ENCODE results near the gene PTPN14. TPM values are rescaled to one million over a fixed set of nuclear protein-coding genes. Genes with fewer than 3 reads are reported as not detected.

Gene PTPN14
- total RNA-seq, 1 experiment from 2014 or later, result 42.8 TPM

DNA sequence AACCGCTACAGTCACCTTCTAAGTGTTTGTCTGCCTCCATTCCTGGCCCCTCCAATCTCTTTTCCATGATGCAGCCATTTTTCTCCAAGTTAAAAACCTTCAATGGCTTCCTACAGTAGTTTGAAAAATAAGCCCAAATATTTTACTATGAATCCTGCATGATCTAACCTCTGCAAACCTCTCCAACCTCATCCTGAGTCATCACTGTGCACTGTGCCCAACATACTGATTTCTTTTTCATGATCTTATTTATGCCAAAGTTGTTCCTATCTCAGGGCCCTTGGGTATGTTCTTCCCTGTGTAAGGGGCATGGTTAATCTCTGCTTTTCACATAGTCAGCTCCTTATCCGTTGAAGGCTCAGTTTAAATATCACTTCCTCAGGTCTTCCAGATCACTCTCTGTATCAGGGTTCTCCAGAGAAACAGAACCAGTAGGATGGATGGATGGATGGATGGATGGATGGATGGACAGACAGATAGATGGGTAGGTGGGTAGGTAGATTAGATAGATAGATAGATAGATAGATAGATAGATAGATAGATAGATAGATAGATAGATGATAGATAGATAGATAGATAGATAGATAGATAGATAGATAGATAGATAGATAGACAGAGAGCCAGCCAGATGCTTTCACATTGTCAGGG is 18.1 kb upstream of the PTPN14 start:
- peak; percentile 72 for DNase-seq (ENCODE audit: low spot score)

DNA sequence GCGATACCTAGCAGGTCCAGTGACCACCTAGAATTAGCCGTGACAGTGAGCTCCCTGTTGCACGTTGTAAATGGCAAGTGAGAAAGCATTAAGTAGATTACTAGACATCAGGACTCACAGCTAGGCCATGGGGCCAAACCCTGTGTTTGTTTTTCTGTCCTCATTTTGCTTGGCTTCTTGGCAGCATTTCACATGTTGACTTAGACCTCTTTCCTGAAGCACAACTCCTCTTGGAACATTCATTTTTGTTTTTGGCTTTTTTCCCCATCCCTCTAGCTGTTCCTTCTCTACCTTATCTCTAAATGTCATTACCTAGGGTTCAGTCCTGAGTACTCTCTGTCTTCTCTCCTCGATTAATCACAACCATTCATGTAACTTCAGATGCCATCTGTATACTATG is 16.9 kb upstream of the PTPN14 start:
- no peak for DNase-seq (ENCODE audit: low spot score)

DNA sequence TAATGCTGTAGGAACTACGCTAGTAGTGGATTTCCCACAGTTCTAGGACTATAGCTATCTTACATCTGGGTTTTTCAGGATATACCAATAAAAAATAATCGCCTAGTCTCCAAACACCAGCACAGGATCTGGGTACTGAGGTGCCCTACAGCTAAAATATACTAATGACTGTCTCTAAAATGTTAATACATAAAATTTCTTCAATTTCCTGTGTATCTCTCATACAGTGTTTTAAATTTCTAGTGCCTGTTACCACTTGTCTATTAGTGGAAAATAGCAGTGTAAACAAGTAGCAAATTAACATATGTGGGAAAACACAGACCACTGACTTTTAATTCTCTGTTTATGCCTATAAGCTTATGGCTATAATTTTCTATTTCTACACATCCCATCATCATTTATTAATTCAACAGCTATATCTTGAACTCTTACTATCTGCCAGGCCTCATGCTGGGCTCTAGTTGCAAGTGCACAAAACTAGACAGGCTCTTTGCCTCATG is 16.1 kb upstream of the PTPN14 start:
- DNase-seq (ENCODE audit: low spot score), result no peak

DNA sequence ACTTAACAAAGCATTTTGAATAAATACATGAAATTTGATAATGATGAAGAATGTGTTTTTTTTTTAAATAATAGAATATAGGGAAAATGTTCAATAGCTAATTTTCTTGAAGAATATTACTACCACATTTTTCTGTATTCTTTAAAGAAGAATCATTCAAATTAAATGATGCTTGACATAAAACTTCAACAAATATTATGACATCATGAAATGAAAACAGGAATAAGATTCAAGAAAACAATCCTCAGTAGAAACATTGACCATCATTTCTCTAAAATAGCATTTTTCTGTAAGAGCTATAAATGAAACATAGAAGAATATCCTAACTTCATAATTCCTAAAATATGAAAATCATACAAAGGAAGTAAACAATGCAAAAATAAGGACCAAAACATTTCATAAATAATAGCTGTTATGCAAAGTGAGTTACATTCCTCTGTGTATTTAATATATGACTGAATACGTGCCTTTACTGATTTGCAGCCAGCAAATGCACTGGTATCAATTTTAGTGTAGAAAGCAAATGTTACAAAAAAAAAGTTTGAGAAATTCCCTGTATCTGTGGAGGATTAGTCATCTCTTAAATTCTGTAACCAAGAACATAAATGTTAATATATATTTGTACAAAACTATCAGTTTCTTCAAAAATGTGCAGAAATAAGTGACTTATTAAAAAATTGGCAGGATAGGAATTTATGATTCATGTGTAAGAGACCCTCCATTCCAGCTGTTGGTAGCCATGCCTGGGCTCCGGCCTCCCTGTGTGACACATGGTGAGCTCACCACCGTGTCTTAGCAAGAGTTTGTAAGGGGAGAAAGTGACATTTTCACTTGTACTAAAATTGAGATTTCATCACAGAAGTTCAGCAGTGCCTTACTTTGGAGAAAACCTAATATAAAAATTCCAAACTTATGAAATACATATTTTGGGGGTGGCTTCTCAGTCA is 15.0 kb upstream of the PTPN14 start:
- DNase-seq (ENCODE audit: low spot score), result peak; percentile 54

DNA sequence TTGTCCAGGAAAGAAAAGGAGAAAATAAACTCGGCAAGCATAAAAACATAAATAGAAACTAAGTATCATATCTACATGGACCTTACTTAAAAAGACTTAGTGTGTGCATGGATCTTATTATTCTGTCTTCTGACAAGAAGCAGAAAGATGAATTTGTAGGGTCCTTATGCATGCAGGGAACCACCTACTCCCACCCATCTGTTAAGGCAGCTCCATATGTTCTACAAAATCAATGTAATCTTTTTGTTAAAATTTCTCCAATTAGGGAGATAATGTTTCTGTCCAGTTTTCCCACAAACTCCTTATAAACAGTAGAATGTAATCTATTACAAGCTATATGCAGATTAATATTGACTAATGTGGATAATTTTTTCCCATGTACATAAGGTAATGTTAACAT is 13.9 kb upstream of the PTPN14 start:
- DNase-seq (ENCODE audit: low spot score), result no peak

DNA sequence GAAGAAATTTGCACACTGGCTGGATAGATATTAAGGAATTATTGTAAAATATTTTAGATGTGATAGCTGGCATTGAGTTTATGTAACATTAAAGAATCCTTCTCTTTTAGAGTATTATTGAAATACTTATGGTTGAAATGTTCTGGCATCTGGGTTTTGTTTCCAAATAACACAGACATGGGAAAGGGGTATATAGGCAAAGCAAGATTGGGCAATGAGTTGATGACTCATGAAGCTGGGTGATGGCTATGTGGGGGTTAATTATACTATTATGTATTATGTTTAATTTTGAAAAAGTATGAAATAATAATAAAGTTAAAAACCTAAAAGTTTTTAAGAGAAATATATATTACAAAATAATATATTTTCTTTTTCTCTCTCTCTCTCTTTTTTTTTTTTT is 12.5 kb upstream of the PTPN14 start:
- no peak for DNase-seq (ENCODE audit: low spot score)

DNA sequence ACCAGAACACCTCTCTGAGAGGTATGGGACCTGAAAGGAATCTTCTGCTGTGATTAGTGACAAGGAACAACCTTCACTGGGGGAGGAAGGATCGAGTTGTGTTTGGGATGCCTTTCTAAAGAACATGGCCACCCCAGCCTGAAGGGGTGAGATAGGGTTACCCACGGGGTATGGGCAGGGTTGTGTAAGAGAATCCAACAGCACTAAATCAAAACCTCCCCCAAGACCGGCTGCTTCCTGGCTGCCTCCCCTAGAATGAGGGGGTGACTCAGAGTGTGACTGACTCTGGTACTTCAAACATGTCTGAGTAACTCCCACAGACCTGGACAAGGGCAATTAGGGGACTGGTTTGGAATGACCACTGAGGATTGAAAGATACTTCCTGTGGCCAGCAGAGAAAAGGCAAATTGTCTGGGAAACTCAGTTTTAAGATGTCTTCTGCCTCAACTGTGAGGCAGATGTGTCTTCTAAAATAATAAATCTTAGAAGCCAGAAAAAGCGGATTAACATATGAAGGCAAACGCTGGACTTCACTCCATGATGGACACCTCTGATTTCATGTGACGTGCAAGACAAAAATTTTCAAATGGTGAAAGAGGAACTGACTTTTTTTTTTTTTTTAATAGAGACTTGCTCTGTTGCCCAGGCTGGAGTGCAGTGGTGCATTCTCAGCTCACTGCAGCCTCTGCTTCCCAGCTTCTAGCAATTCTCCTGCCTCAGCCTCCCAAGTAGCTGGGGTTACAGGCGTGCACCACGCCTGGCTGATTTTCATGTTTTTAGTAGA is 6.7 kb upstream of the PTPN14 start:
- peak; percentile 98 for DNase-seq (ENCODE audit: low spot score)

DNA sequence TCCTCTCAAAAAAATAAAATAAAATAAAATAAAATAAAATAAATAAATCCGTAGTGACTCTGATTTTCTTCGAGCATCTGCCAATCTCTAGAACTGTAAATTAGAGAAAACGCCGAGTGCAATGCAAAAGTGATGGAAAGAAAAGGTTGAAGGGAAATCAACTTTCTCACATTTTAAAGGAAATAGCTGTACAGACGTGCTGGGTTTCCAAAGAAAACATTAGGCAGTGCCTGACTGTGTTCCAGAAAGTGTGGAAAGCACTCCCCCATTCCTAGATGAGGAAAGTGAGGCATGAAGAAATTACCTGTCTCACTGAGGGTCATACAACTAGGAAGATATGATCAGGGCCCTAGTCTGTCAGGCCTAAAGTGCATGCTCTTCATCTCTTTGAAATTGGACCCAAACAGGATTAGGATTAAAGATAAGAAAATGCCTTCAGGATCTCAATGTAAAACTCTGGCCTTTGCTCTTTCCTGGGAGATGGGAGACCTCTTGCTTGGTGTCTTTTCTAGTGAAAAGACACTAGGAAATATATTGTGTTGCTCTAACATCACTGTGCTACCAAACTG is 1.8 kb upstream of the PTPN14 start:
- no peak for DNase-seq (ENCODE audit: low spot score)

DNA sequence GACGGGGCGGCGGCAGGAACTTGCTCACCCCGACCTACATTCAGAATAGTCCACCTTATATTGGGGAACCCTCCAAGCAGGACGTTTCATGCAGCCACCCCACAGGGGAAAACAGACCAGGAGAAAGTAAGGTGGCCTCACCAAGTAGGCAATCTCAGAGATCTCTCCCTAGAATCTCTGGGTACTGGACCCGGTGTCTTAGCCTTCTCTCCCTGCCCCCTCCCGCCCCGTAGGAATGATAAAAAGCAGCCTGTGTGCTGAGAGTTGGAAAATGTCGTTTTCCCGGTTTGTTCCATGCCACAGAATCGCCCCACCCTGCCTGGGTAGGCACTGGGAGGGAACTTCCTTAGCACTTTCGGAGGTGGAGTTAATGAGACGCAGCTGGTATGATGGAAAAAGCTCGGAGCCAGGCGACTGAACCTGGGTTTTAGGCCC is 789 bp upstream of the PTPN14 start:
- peak; percentile 94 for DNase-seq (ENCODE audit: low spot score)

DNA sequence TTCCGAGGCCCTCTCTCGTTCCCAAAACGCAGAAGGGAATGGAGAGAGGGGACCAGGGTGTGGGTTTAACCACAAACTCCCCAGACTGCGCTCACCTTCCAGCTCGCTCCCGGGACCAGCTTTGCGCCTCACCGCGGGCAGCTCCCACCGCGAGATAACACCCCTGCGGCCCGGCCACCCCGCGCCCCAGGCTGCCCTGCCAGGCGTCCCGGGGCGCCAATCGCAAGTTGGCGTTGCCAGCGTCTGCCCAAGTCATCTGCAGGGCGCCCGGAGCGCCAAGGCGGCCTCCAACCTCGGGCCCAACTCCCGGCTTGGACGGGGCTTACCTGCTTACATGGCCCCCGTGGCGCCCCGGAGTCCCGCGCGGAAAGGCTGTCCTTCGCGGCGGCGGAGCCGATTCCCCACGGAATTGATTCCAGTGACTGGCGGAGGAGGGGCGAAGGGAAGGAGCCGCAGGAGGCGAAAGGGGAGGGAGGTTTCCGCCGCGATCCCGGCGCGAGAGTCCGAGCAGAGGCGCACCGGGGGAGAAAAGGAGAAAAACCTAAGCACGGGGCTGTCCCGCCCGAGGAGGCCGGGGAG is 456 bp downstream of the PTPN14 start:
- peak; percentile 28 for DNase-seq (ENCODE audit: low spot score)

DNA sequence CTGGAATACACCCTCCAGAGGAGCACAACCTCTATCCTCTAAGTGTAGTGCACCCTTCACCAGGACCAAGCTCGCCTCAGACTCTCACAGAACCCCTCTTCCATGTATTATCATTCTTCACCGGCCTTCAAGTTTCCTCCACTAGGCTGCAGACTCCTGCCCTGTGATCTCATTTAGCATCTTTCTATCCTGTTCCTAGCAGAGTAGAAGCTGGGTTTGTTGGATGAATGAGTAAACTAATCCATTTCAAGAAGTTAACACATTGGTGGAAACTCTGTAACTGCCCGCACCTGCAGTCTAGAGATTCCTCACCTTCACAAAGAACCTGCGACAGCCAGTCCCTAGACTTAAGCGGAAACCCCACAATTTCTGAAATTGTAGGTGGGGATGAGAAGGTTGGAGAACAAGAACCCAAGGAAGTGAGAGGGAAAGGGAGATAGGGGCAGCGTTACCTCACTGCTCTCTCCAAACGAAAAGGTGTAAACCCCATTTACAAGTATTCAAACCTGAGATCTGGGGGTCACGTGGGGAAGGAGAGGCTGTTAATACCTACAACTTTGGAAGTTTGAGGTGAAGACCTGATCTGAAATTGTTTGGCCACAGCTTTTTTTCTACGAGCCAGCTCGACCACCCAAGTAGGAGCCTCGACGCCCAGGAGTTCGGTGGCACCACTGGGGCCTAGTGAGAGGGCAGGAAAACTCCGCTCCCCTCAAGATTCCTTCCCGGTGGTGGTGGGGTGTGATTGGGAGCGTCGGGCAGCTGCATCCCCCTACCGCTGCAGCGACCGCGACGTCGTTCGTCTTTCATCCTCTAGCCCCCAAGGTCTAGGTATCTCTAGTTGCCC is 1.2 kb downstream of the PTPN14 start:
- peak; percentile 51 for DNase-seq (ENCODE audit: low spot score)

DNA sequence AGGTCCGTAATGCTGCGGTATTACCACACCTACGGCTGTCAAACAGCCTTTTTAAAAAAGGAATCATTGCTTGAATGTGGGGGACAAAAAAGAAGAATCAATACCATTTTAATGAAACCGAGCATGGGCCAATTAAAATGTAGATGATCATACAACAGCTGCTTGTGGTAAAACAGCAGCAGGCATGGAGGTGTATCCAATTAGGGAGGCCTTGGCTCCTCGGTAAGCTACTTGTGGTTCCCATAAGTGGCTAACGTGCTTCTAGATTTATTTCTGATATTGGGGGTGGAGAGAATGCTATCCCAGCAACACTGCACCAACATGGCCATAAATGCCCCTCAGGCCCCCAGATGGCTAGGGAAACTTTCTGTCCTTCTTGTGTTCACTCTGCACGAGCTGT is 1.8 kb downstream of the PTPN14 start:
- DNase-seq (ENCODE audit: low spot score), result no peak

DNA sequence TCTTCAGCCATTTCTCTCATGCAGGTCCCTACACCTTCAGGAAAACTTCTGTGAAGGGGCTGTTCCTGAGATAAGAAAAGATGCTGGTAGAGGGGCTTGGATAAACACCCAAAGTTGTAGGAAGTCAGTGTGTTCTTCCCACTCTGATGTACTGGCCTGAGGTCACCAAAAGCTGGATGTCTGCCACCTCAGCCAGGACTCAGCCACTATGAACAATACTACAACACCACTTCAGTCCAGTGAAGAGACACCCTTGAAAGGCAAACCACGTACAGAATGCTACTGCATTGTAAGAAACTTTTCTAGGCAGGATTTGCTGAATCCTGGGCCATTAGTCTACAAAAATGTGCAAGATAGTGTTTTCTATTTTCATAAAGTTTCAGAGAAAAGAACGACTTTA is 2.4 kb downstream of the PTPN14 start:
- peak; percentile 66 for DNase-seq (ENCODE audit: low spot score)

DNA sequence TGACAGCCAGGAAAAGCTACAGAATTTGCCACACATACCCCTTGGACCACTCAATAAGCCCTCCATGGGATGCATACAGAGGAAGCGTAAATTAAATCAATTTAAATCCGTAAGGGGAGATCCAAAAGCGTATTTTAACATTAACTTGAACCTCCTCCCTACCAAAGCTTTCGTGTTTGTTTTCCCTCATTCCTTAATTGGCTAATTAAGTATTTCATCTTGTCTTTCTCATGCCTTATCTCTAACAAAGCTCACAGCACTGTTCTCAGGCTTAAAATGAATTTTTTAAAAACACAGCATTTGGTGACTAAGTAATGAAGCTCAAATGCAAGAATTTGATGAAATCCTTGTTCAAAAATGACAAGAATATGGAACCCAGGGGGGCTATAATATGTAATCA is 3.1 kb downstream of the PTPN14 start:
- no peak for DNase-seq (ENCODE audit: low spot score)

DNA sequence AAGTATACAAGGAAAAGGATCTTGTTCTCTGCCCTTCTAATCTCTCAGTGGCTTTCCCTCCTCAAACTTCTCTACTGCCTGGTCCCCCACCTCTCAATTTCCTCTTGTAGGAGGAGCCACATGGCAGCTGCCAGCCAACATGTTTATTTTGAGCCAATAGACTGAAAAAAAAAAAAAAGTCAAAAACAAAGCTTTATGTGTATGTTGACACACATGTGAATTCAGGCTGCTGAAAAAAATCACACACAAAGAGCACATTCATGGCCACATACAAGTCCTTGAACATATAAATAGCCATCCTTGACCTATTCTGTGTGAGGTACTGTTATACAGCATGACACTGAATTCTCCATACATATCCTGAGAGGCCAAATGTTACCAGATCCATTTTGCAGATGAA is 3.7 kb downstream of the PTPN14 start:
- no peak for DNase-seq (ENCODE audit: low spot score)

DNA sequence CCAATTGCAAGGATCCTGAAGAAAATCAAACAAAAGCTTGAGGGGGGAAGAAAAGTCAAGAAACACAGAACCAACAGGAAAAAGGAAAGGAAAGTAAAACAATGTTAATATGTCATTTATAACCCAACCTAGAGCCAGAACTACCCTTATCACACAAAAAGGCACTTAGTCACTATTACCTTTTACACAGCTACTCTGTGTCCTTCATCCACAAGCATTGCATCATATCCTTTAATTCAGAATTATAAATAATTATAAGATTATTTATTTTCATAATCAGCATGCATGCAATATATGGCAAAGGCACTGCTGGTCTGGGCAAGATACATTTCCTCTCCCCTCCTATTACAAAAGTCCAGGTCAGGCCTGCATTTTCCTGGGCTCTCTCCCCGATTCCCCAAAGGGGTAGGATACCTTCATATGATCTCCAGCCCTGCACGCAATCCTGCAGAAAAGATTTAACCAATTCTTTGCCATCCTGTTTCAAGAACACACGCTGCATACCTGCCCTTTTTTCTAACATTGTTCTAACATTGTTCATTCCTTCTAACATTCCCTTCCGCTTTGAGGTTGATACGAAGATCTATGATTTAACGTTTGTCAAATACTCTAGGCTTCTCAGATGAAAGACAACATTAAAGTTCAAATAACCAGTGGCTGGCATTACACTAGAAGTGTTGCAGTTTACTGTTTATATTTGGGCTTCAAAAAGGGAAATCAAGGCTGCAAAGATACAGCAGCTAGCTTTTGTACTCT is 4.3 kb downstream of the PTPN14 start:
- DNase-seq (ENCODE audit: low spot score), result no peak

DNA sequence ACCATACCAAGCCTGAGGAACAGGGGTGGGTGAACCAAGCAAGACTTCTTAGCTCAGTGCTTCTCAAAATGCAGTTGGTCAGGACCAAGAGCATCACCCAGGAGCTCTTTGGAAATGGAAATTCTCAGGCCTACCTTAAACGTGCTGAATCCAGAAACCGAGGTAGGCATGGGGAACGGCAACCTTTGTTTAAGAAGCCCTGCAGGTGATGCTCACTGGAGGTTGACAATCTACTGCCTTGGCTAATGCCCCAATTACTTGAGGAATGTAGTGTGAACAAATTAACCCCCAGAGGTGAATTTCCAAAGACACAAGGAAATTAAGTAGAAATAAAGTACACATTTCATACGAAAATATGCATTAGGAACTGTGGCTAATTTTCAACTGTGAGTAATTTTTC is 5.3 kb downstream of the PTPN14 start:
- no peak for DNase-seq (ENCODE audit: low spot score)

DNA sequence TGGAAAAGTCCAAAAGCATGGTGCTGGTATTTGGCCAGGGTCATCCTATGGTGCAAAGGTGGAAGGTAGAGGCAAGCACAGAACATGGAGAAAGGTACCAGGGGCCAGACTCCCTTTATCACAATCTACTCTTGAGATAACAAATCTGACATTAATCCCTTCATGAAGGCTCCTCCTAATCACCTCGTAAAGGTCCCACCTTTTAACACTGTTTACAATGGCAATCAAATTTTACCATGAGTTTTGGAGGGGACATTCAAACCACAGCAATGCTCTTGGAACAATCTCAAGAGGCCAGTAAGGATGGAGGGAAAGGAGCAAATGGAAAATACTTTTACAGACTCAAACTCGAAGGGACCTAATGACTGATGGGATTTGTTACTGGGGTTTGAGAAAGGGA is 6.1 kb downstream of the PTPN14 start:
- DNase-seq (ENCODE audit: low spot score), result no peak

DNA sequence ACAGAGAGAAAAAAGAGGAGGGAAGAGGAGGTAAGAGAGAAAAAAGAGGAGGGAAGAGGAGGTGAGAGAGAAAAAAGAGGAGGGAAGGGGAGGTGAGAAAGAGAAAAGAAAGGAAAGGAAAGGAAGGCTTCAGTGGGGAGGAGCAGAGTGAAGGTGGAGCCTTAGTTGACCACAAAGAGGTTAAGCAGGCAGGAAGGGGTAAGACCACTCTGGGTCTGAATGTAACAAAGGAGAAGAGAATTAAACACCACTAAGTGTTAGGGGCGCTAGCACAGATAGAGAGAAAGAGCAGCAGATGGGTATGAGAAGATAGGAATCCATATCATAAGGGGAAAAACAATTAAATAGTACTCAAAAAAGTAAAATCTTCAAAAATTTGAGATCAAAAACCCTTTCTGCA is 6.6 kb downstream of the PTPN14 start:
- no peak for DNase-seq (ENCODE audit: low spot score)

Measured in A172 (cell line).